Effector CD4-positive, alpha-beta T cell (primary cell): ENCODE measurements around the gene CLMP.

Experiments
- DNase-seq: peaks from one replicate; pipeline ENCODE4 v3.0.0-alpha.2; 2020
- total RNA-seq: gene quantifications from one replicate; lab custom pipeline; 2026; lab: John Stamatoyannopoulos, UW

The CLMP gene
- total RNA-seq = 3.0 reads per million, percentile 10 among the genes with 10 or more reads in this experiment

- DNase-seq = no peak
Measured at GRCh38 chr11:123195188-123196059, at the start of gene CLMP. Gene CLMP, minus strand, starts transcription at chr11:123195248. Its CDS starts 308 bp downstream, at chr11:123194940.

- DNase-seq = no peak
Measured at GRCh38 chr11:123241874-123242543, 47.0 kb upstream of the CLMP start.

GRCh38 chr11:123241294-123241693 lies 46.2 kb upstream of the CLMP start:
- DNase-seq = no peak

GRCh38 chr11:123239191-123240150 lies 44.4 kb upstream of the CLMP start:
- no peak for DNase-seq

- no peak for DNase-seq
Measured at GRCh38 chr11:123238297-123238696, 43.2 kb upstream of the CLMP start.

- no peak for DNase-seq
Measured at GRCh38 chr11:123236879-123237278, 41.8 kb upstream of the CLMP start.

- DNase-seq = no peak
Measured at GRCh38 chr11:123235656-123236261, 40.7 kb upstream of the CLMP start.

GRCh38 chr11:123235117-123235655 lies 40.1 kb upstream of the CLMP start:
- peak; percentile 12 for DNase-seq

- no peak for DNase-seq
Measured at GRCh38 chr11:123233975-123234334, 38.9 kb upstream of the CLMP start.

- no peak for DNase-seq
Measured at GRCh38 chr11:123233280-123233974, 38.4 kb upstream of the CLMP start.

- no peak for DNase-seq
Measured at GRCh38 chr11:123231777-123232176, 36.7 kb upstream of the CLMP start.

- DNase-seq = no peak
Measured at GRCh38 chr11:123231256-123231655, 36.2 kb upstream of the CLMP start.

GRCh38 chr11:123230346-123230745 lies 35.3 kb upstream of the CLMP start:
- DNase-seq = no peak

GRCh38 chr11:123228496-123229163 lies 33.6 kb upstream of the CLMP start:
- DNase-seq = no peak

- no peak for DNase-seq
Measured at GRCh38 chr11:123227763-123228495, 32.9 kb upstream of the CLMP start.

- DNase-seq = no peak
Measured at GRCh38 chr11:123221584-123221983, 26.5 kb upstream of the CLMP start.

- no peak for DNase-seq
Measured at GRCh38 chr11:123221096-123221561, 26.1 kb upstream of the CLMP start.

GRCh38 chr11:123219066-123219690 lies 24.1 kb upstream of the CLMP start:
- DNase-seq = no peak

GRCh38 chr11:123218451-123218850 lies 23.4 kb upstream of the CLMP start:
- no peak for DNase-seq

- no peak for DNase-seq
Measured at GRCh38 chr11:123217897-123218296, 22.8 kb upstream of the CLMP start.
